Psoas muscle (tissue), 8 donors: ENCODE measurements around the gene TSPAN11. TPM values are rescaled to one million over a fixed set of nuclear protein-coding genes. Genes with fewer than 3 reads are reported as not detected.

ENCODE experiments used
- ATAC-seq, 4 donors: fragments of 200-7000 bp; cut with Tn5 transposase; one replicate each; pipeline ENCODE4 v1.9.1; 2020; ENCODE audit warnings: moderate library complexity in 3 of 4, mild to moderate bottlenecking in 2 of 4
- DNase-seq, 2 donors: peaks; one replicate each; pipeline ENCODE4 v3.0.0-alpha.2; 2020
- H3K27ac ChIP-seq: fragments of 200-600 bp; one replicate; pipeline ENCODE4 v1.8.0; 2022
- H3K27me3 ChIP-seq, 3 donors: fragments of 200-600 bp in 1 of 3; one replicate each; pipeline versions ENCODE4 v1.6.1 to v1.8.0; 2013 to 2022; ENCODE audit warnings: low read length in 2 of 3, mild to moderate bottlenecking in 2 of 3, moderate library complexity in 1 of 3; ENCODE audit not compliant: insufficient read depth in 3 of 3
- H3K36me3 ChIP-seq, 2 donors: fragments of 200-600 bp in 1 of 2; one replicate each; pipeline versions ENCODE4 v1.6.1 to v1.8.0; 2013 to 2022; ENCODE audit warnings: low read depth in 1 of 2, mild to moderate bottlenecking in 1 of 2, moderate library complexity in 1 of 2; ENCODE audit not compliant: insufficient read depth in 1 of 2
- H3K4me1 ChIP-seq: fragments of 200-600 bp; one replicate; pipeline ENCODE4 v1.8.0; 2022
- H3K4me3 ChIP-seq: fragments of 200-600 bp; one replicate; pipeline ENCODE4 v1.8.0; 2022; ENCODE audit warnings: mild to moderate bottlenecking
- H3K9me3 ChIP-seq: fragments of 200-600 bp; one replicate; pipeline ENCODE4 v1.8.0; 2022
- CTCF ChIP-seq: fragments of 200-600 bp; IDR thresholded peaks from one replicate; pipeline ENCODE4 v1.8.0; 2022; ENCODE audit warnings: antibody characterized with exemption
- WGBS, 3 donors: extraction: QIAGEN DNeasy Blood & Tissue Kit; methylation state at CpG; one replicate each; pipeline versions ENCODE4 v1.1.6 to v1.1.7; 2013; 5-methylcytosine and 5-hydroxymethylcytosine counted together
- intact Hi-C, 2 donors: fragments of 100-400 bp; cut with DNase I; formaldehyde crosslinking; loops; one replicate each; pipeline versions ENCODE4 v1.11.0 to v1.14.2; 2022
- polyA plus RNA-seq, 3 donors: library from polyadenylated mRNA; stranded (reverse); fragments of 200-250 nt; gene quantifications; one replicate each; pipeline ENCODE4 v1.2.3, GENCODE V29; 2013
- total RNA-seq, 4 donors: library from RNA; stranded (reverse); fragmentation: NEBNext Ultra II Directional in 2 of 4; extraction: Animal tissue kit (Norgen Biotek cat#: 25700) in 2 of 4; gene quantifications; one replicate each; pipeline versions ENCODE4 v1.2.1 to v1.2.4, GENCODE V29; 2021 to 2023
- donor health status: healthy with polysubstance abuse.
- donor health status: DM: no; HTN: no; CAD: no; lungs with moderate emphysema.
- donor health status: Bipolar disorder and iron deficiency.
- donor health status: healthy.
- donor health status: DM: yes; HTN: yes; CAD: no.
- donor health status: DM: no; HTN: no; CAD: no.
- donor health status: DM: no; HTN: no; CAD: no.
- donor health status: DM: yes; HTN: yes; CAD: no.

TSPAN11 gene
- total and polyA plus RNA-seq, 7 donors = 0.05 to 0.24 (median 0.14) TPM; not detected in 1

- DNase-seq (no peak), ATAC-seq (no peak)
- intact Hi-C loops = no loop called here
- no peak for TF ChIP-seq CTCF
- Histone ChIP-seq H3K4me1 (no peaks in the 10 kb centered on the region), H3K27me3 (peaks cover 0 to 3% (median 0%) of the 10 kb centered on the region in 3 donors), H3K4me3 (no peak overlapping the region), H3K36me3 (no peaks in the 10 kb centered on the region), H3K27ac (no peak overlapping the region), H3K9me3 (no peaks in the 10 kb centered on the region)
- 55 to 70% (median 59%) methylated on average over 9 of the region's 9 CpGs for WGBS, 3 donors
These were observed 89.5 kb downstream of the TSPAN11 start for GRCh38 chr12:31016057-31016456.

- TF ChIP-seq CTCF = no peak
- WGBS, 3 donors = 78 to 86% (median 86%) methylated on average over 4 of the region's 4 CpGs
- intact Hi-C loops = no loop called here
- DNase-seq (no peak), ATAC-seq (no peak)
- Histone ChIP-seq H3K4me1 (no peaks in the 10 kb centered on the region), H3K9me3 (no peaks in the 10 kb centered on the region), H3K36me3 (no peaks in the 10 kb centered on the region), H3K27ac (no peak overlapping the region), H3K4me3 (no peak overlapping the region), H3K27me3 (peaks cover 0 to 2% (median 0%) of the 10 kb centered on the region in 3 donors)
These were observed 91.0 kb downstream of the TSPAN11 start for GRCh38 chr12:31017535-31017934.

GRCh38 chr12:31018106-31018789, 91.7 kb downstream of the TSPAN11 start:
- ATAC-seq (no peak), DNase-seq (no peak)
- Histone ChIP-seq H3K4me3 (no peak overlapping the region), H3K27me3 (peaks cover 0 to 2% (median 0%) of the 10 kb centered on the region in 3 donors), H3K4me1 (no peaks in the 10 kb centered on the region), H3K36me3 (no peaks in the 10 kb centered on the region), H3K9me3 (no peaks in the 10 kb centered on the region), H3K27ac (no peak overlapping the region)
- intact Hi-C loops = no loop called here
- 64 to 70% (median 67%) methylated on average over 3 of the region's 3 CpGs for WGBS, 3 donors
- no peak for TF ChIP-seq CTCF

- H3K4me1 ChIP-seq = no peaks in the 10 kb centered on the region
- intact Hi-C loops = no loop called here
- no peak overlapping the region for H3K4me3 ChIP-seq
- no peak for DNase-seq
- WGBS, 3 donors = 75 to 90% (median 86%) methylated on average over 6 of the region's 6 CpGs
- no peak overlapping the region for H3K27ac ChIP-seq
- no peak for TF ChIP-seq CTCF
- no peaks in the 10 kb centered on the region for H3K36me3 ChIP-seq
- H3K27me3 ChIP-seq = peaks cover 0 to 2% (median 0%) of the 10 kb centered on the region in 3 donors
- no peaks in the 10 kb centered on the region for H3K9me3 ChIP-seq
- no peak for ATAC-seq
These were observed 92.4 kb downstream of the TSPAN11 start for GRCh38 chr12:31018790-31019505.
